ENCODE data around the gene FYN. TPM values are rescaled to one million over a fixed set of nuclear protein-coding genes. Genes with fewer than 3 reads are reported as not detected.

Gene FYN
- total RNA-seq, 2 donors from 2014 or later, result 13.7 to 103 TPM

GRCh38 chr6:111673532-111673931 lies 199.7 kb downstream of the FYN start:
- no peak for DNase-seq (ENCODE audit: low spot score)
- Histone ChIP-seq H3K27me3 (replicated peaks; ENCODE audit: insufficient read depth) (no peaks in the 10 kb centered on the region), H3K4me1 (replicated peaks) (no peaks in the 10 kb centered on the region), H3K9me3 (no peaks in the 10 kb centered on the region), H3K4me3 (no peak overlapping the region), H3K27ac (no peak overlapping the region), H3K36me3 (no peaks in the 10 kb centered on the region)
- intact Hi-C loops (cut with DNase I), result no loop called here
- TF ChIP-seq POLR2A (IDR thresholded peaks at IDR 0.05) (no peak), CTCF (IDR thresholded peaks at IDR 0.05) (no peak), POLR2AphosphoS5 (IDR thresholded peaks at IDR 0.05) (no peak)
- 79% methylated on average over 8 of the region's 8 CpGs for WGBS

GRCh38 chr6:111672761-111673450 lies 200.3 kb downstream of the FYN start:
- intact Hi-C loops (cut with DNase I), result no loop called here
- H3K27me3 ChIP-seq (replicated peaks; ENCODE audit: insufficient read depth), result no peaks in the 10 kb centered on the region
- DNase-seq (ENCODE audit: low spot score), result no peak
- TF ChIP-seq POLR2A (IDR thresholded peaks at IDR 0.05) (no peak), CTCF (IDR thresholded peaks at IDR 0.05) (no peak), POLR2AphosphoS5 (IDR thresholded peaks at IDR 0.05) (no peak)
- no peaks in the 10 kb centered on the region for H3K36me3 ChIP-seq
- no peaks in the 10 kb centered on the region for H3K9me3 ChIP-seq
- H3K27ac ChIP-seq, result no peak overlapping the region
- 45% methylated on average over 17 of the region's 17 CpGs for WGBS
- no peaks in the 10 kb centered on the region for H3K4me1 ChIP-seq (replicated peaks)
- no peak overlapping the region for H3K4me3 ChIP-seq

DNA sequence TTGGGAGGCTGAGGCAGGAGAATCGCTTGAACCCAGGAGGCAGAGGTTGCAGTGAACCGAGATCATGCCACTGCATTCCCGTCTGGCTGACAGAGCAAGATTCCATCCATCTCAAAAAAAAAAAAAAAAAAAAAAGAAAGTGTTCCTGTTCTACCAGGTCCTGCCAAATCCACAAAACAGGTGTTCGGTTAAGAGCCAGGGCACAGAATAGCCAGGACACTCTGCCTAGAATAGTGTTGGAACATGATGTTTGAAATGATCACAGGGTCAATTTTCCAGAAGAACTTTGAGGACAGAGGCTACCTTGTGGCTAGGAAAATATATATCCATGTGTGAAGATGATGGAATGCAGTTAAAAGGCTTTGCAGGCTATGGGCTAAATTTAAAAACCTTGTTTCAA lies 203.9 kb downstream of the FYN start:
- no peak for TF ChIP-seq POLR2A (IDR thresholded peaks at IDR 0.05)
- TF ChIP-seq CTCF (IDR thresholded peaks at IDR 0.05), result no peak
- no peak overlapping the region for H3K27ac ChIP-seq
- DNase-seq (ENCODE audit: low spot score), result no peak
- no peaks in the 10 kb centered on the region for H3K9me3 ChIP-seq
- intact Hi-C loops (cut with DNase I), result no loop called here
- H3K4me1 ChIP-seq (replicated peaks), result no peaks in the 10 kb centered on the region
- 62% methylated on average over 4 of the region's 4 CpGs for WGBS
- H3K4me3 ChIP-seq, result no peak overlapping the region
- H3K36me3 ChIP-seq, result no peaks in the 10 kb centered on the region
- H3K27me3 ChIP-seq (replicated peaks; ENCODE audit: insufficient read depth), result no peaks in the 10 kb centered on the region

DNA sequence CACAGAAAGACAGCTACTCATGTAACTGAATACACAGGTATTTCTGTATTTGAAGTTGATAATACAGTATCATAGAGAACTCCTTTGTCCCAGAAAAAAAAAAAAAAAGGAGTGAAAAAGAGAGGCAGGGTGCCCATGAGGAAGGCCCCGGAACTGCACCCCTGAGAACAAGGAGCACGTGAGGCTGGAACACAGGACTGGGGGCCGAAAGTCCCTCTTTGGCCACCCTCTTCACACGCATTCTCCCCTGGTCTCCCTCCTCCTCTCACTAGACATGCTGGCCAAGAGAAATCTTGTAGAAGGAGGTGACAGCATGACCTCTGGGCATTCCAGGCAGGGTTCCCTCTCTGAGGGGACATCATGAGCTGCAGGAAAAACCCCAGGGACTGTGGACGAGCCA lies 204.8 kb downstream of the FYN start:
- Histone ChIP-seq H3K27me3 (replicated peaks; ENCODE audit: insufficient read depth) (no peaks in the 10 kb centered on the region), H3K9me3 (no peaks in the 10 kb centered on the region), H3K27ac (no peak overlapping the region), H3K36me3 (no peaks in the 10 kb centered on the region), H3K4me3 (no peak overlapping the region), H3K4me1 (replicated peaks) (peaks cover 1% of the 10 kb centered on the region)
- DNase-seq (ENCODE audit: low spot score), result no peak
- 55% methylated on average over 5 of the region's 5 CpGs for WGBS
- intact Hi-C loops (cut with DNase I), result no loop called here
- TF ChIP-seq POLR2A (IDR thresholded peaks at IDR 0.05) (no peak), CTCF (IDR thresholded peaks at IDR 0.05) (no peak), POLR2AphosphoS5 (IDR thresholded peaks at IDR 0.05) (no peak)

GRCh38 chr6:111667931-111668330 lies 205.3 kb downstream of the FYN start:
- DNase-seq (ENCODE audit: low spot score), result no peak
- H3K4me3 ChIP-seq, result no peak overlapping the region
- TF ChIP-seq POLR2AphosphoS5 (IDR thresholded peaks at IDR 0.05) (no peak), POLR2A (IDR thresholded peaks at IDR 0.05) (no peak), CTCF (IDR thresholded peaks at IDR 0.05) (no peak)
- no peaks in the 10 kb centered on the region for H3K36me3 ChIP-seq
- H3K9me3 ChIP-seq, result no peaks in the 10 kb centered on the region
- no peak overlapping the region for H3K27ac ChIP-seq
- no peaks in the 10 kb centered on the region for H3K27me3 ChIP-seq (replicated peaks; ENCODE audit: insufficient read depth)
- H3K4me1 ChIP-seq (replicated peaks), result peaks cover 6% of the 10 kb centered on the region
- WGBS, result 22% methylated on average over 8 of the region's 8 CpGs
- intact Hi-C loops (cut with DNase I), result no loop called here
